Osteoblast (primary cell): ENCODE measurements around the gene DSP. TPM values are rescaled to one million over a fixed set of nuclear protein-coding genes. Genes with fewer than 3 reads are reported as not detected.

ENCODE experiments used
- DNase-seq: peaks from one replicate; pipeline ENCODE4 v3.0.0; 2011; ENCODE audit warnings: low spot score, mixed read lengths; ENCODE audit not compliant: insufficient read length; ENCODE audit errors: missing footprints
- H2AFZ ChIP-seq: 2 replicates; pipeline ENCODE4 v1.6.0; 2011; ENCODE audit warnings: mild to moderate bottlenecking, low read length
- H3K27ac ChIP-seq: 2 replicates; pipeline ENCODE4 v1.5.1; 2011; ENCODE audit warnings: mild to moderate bottlenecking, low read depth, low read length, moderate library complexity
- H3K27me3 ChIP-seq: 2 replicates; pipeline ENCODE4 v1.6.0; 2012; ENCODE audit warnings: mild to moderate bottlenecking, control low read depth, inconsistent platforms, low read length, moderate library complexity; ENCODE audit not compliant: insufficient read depth
- H3K36me3 ChIP-seq: 2 replicates; pipeline ENCODE4 v1.5.1; 2011; ENCODE audit warnings: mild to moderate bottlenecking, low read length, control low read depth, moderate library complexity; ENCODE audit not compliant: insufficient read depth
- H3K4me1 ChIP-seq: 2 replicates; pipeline ENCODE4 v1.5.1; 2011; ENCODE audit warnings: mild to moderate bottlenecking, low read length, control low read depth, moderate library complexity; ENCODE audit not compliant: insufficient read depth
- H3K4me2 ChIP-seq: 2 replicates; pipeline ENCODE4 v1.6.0; 2011; ENCODE audit warnings: mild to moderate bottlenecking, low read length; ENCODE audit not compliant: insufficient read depth
- H3K4me3 ChIP-seq: fragments of 200-600 bp; sonication (generic); 3 replicates; pipeline ENCODE4 v1.5.1; 2012; ENCODE audit warnings: mild to moderate bottlenecking, low read length, inconsistent platforms; ENCODE audit not compliant: insufficient read depth
- H3K79me2 ChIP-seq: 2 replicates; pipeline ENCODE4 v1.6.0; 2012; ENCODE audit warnings: mild to moderate bottlenecking, low read length, control low read depth, inconsistent platforms; ENCODE audit not compliant: insufficient read depth
- H3K9me3 ChIP-seq: 2 replicates; pipeline ENCODE4 v1.5.1; 2011; ENCODE audit warnings: low read depth, low read length, control low read depth
- H4K20me1 ChIP-seq: 2 replicates; pipeline ENCODE4 v1.6.0; 2012; ENCODE audit warnings: mild to moderate bottlenecking, low read length, control low read depth; ENCODE audit not compliant: insufficient read depth
- total RNA-seq: library from RNA; depleted of rRNA; stranded (reverse); fragments of >200 nt; gene quantifications from 2 replicates; pipeline ENCODE4 v1.2.3, GENCODE V29; 2012
- TF ChIP-seq, protein P1 (sequence below): IDR thresholded peaks from 2 replicates; pipeline ENCODE4 v1.5.1; 2011; ENCODE audit warnings: mild to moderate bottlenecking, low read depth, low read length, moderate library complexity; ENCODE audit errors: extremely low read depth

DSP gene
- total RNA-seq, 1 donor, result 84.0 TPM

DNA sequence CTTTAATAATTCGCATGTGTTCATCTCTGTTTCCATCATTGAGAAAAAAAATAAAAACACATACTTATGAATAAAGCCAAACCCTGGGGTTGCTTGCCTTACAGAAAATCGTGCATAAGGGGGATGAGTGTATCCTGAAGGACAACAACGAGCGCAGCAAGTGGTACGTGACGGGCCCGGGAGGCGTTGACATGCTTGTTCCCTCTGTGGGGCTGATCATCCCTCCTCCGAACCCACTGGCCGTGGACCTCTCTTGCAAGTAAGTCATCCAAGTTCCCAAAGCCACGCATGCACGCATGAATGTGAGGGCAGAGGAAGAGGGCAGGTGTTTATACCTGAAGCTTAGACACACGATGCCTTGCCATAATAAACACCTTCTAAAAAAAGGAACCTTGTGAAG is 27.6 kb downstream of the DSP start:
- Histone ChIP-seq H3K36me3 (peaks cover 69% of the 10 kb centered on the region), H3K4me3 (no peak overlapping the region), H2AFZ (no peak overlapping the region)

DNA sequence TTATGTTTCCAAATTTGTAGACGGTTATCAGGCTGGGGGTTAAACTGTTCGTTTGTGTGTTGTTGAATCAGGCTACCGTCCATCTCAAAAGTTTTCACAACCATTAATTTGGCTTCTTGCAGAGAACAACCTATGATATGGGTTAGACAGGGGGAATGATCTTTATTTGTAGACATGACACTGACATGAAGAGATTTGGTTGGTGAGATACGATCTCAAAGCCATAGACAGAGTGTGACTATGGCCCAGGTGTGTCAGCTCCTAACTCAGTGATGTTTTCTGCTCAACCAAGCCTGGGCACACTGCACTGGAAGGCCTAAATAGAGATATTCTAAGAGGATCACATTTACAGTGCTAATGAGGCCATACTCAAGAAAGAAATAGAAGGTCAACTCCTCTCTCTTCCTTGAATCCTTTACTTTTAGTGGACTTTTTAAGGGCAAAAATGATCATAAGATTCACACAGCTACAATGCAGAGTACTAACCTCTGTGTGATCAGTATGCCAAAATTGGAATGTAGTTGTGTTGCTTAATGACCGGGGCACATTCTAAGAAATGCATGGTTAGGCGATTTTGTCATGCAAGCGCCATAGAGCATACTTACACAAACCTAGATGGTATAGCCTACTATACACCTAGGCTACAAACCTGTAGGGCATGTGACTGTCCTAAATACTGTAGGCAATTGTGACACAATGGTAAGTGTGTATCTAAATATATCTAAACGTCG is 30.9 kb downstream of the DSP start:
- TF ChIP-seq, protein P1, sequence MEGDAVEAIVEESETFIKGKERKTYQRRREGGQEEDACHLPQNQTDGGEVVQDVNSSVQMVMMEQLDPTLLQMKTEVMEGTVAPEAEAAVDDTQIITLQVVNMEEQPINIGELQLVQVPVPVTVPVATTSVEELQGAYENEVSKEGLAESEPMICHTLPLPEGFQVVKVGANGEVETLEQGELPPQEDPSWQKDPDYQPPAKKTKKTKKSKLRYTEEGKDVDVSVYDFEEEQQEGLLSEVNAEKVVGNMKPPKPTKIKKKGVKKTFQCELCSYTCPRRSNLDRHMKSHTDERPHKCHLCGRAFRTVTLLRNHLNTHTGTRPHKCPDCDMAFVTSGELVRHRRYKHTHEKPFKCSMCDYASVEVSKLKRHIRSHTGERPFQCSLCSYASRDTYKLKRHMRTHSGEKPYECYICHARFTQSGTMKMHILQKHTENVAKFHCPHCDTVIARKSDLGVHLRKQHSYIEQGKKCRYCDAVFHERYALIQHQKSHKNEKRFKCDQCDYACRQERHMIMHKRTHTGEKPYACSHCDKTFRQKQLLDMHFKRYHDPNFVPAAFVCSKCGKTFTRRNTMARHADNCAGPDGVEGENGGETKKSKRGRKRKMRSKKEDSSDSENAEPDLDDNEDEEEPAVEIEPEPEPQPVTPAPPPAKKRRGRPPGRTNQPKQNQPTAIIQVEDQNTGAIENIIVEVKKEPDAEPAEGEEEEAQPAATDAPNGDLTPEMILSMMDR, result no peak
- H3K9me3 ChIP-seq, result no peaks in the 10 kb centered on the region
- H3K27me3 ChIP-seq, result no peaks in the 10 kb centered on the region
- peaks cover 73% of the 10 kb centered on the region for H3K36me3 ChIP-seq
- H3K4me3 ChIP-seq, result no peak overlapping the region
- no peak overlapping the region for H3K27ac ChIP-seq
- no peak overlapping the region for H2AFZ ChIP-seq
- H3K4me1 ChIP-seq, result peaks cover 11% of the 10 kb centered on the region
- H3K4me2 ChIP-seq, result no peak overlapping the region
- no peak for DNase-seq
- H3K79me2 ChIP-seq, result no peaks in the 10 kb centered on the region
- no peaks in the 10 kb centered on the region for H4K20me1 ChIP-seq

More for the DNA sequence above, 27.6 kb downstream of the DSP start:
- Histone ChIP-seq H3K4me1 (peaks cover 32% of the 10 kb centered on the region), H3K4me2 (no peak overlapping the region), H3K27ac (peak overlapping the region; percentile 42), H3K9me3 (no peaks in the 10 kb centered on the region), H3K79me2 (no peaks in the 10 kb centered on the region), H4K20me1 (no peaks in the 10 kb centered on the region), H3K27me3 (no peaks in the 10 kb centered on the region)
- no peak for DNase-seq
- TF ChIP-seq, protein P1, result no peak

DNA sequence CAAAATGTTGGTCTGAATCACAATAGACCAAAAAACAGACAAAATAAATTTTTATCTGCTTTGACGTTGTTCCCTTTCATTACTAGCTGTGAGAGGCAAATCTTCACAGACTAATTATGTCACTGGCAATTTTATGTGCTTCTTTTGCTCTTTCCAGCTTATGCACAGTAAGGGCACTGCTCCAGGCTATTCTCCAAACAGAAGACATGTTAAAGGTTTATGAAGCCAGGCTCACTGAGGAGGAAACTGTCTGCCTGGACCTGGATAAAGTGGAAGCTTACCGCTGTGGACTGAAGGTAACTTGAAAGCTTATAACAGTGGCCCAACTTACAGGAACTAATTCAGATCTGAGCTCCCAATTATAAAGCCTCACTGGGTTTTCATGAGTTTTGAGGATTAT is 33.0 kb downstream of the DSP start:
- DNase-seq, result no peak
- H3K4me2 ChIP-seq, result no peak overlapping the region
- no peak overlapping the region for H3K4me3 ChIP-seq
- no peak overlapping the region for H2AFZ ChIP-seq
- TF ChIP-seq, protein P1, result no peak
- no peaks in the 10 kb centered on the region for H3K9me3 ChIP-seq
- H3K4me1 ChIP-seq, result no peaks in the 10 kb centered on the region
- no peaks in the 10 kb centered on the region for H3K27me3 ChIP-seq
- H3K27ac ChIP-seq, result no peak overlapping the region
- no peaks in the 10 kb centered on the region for H4K20me1 ChIP-seq
- no peaks in the 10 kb centered on the region for H3K79me2 ChIP-seq
- H3K36me3 ChIP-seq, result peaks cover 73% of the 10 kb centered on the region

DNA sequence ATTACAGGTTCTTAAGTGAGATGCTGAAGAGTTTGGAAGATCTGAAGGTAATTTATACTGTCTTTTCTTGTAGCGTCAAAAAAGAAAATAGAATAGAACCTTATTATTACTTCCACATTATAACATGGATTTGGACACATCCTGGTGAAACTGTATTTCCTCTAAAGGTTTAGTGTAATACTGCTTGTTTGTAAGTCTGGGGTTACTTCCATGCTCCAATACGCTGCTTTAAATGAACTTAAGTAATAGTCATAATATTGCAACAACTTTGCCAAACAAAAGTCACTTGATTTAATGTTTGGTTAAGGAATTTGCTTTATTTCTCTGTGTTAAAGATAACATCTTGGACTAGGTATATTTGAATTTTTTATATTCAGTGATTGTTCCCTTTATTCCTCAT is 37.0 kb downstream of the DSP start:
- Histone ChIP-seq H3K4me1 (no peaks in the 10 kb centered on the region), H3K4me3 (no peak overlapping the region), H4K20me1 (no peaks in the 10 kb centered on the region), H3K27ac (no peak overlapping the region), H3K36me3 (peaks cover 70% of the 10 kb centered on the region), H2AFZ (no peak overlapping the region), H3K79me2 (no peaks in the 10 kb centered on the region), H3K9me3 (no peaks in the 10 kb centered on the region), H3K27me3 (no peaks in the 10 kb centered on the region), H3K4me2 (no peak overlapping the region)
- DNase-seq, result no peak
- TF ChIP-seq, protein P1, result no peak
